MM.1S (cell line): Measurements from ENCODE around the gene YWHAH.

Experiments used
- EZH2 ChIP-seq: fragments of 300-600 bp; sonication (generic); optimal IDR thresholded peaks from 2 replicates; pipeline ENCODE3; 2017; ENCODE audit warnings: low read depth, mild to moderate bottlenecking, antibody characterized with exemption, low read length, mixed read lengths
- TF ChIP-seq, protein P1 (sequence below): fragments of 300-600 bp; sonication (generic); IDR thresholded peaks from 2 replicates; pipeline ENCODE4 v1.5.1; 2016; ENCODE audit warnings: antibody characterized with exemption, low read length, mixed read lengths

DNA sequence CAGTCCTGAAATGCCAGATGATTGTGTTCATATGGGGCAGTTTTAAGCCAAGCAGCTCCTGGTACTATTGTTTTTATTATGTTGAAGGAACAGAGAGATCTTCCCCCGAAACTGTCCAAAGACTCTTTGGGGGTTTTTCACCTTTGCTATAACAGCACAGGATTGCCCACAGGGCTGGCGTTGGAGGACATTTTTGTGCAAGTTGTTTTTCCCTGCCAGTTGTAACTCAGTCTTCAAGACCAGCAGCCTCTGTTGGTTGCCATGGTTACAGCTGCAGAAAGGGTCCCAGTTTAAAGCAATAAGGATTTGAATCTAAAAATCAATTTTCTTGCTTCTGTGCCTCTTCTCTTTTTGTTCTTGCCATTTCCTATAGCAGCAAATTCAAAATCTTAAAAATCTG, 45.4 kb upstream of the YWHAH start:
- TF ChIP-seq, protein P1, sequence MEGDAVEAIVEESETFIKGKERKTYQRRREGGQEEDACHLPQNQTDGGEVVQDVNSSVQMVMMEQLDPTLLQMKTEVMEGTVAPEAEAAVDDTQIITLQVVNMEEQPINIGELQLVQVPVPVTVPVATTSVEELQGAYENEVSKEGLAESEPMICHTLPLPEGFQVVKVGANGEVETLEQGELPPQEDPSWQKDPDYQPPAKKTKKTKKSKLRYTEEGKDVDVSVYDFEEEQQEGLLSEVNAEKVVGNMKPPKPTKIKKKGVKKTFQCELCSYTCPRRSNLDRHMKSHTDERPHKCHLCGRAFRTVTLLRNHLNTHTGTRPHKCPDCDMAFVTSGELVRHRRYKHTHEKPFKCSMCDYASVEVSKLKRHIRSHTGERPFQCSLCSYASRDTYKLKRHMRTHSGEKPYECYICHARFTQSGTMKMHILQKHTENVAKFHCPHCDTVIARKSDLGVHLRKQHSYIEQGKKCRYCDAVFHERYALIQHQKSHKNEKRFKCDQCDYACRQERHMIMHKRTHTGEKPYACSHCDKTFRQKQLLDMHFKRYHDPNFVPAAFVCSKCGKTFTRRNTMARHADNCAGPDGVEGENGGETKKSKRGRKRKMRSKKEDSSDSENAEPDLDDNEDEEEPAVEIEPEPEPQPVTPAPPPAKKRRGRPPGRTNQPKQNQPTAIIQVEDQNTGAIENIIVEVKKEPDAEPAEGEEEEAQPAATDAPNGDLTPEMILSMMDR, result no peak
- no peak for TF ChIP-seq EZH2
